NCI-H2081 treated with DMSO at 0.1 percent for 48 hours (cell line): ENCODE data around the gene VSTM5.
"Not testable (repeated sequence)": the region's sequence is repeated elsewhere in the genome, so short reads cannot be mapped to it uniquely, and the experiment has no call there.

Experiments used
- DNase-seq: peaks from one replicate; lab custom pipeline; 2025; lab: John Stamatoyannopoulos, UW

The VSTM5 gene, protein sequence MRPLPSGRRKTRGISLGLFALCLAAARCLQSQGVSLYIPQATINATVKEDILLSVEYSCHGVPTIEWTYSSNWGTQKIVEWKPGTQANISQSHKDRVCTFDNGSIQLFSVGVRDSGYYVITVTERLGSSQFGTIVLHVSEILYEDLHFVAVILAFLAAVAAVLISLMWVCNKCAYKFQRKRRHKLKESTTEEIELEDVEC

GRCh38 chr11:93850594-93851018 is at the start of gene VSTM5:
TSS of gene VSTM5 (minus strand) at chr11:93850618. CDS start at chr11:93850502, 116 bp downstream.
- DNase-seq = no peak

DNA sequence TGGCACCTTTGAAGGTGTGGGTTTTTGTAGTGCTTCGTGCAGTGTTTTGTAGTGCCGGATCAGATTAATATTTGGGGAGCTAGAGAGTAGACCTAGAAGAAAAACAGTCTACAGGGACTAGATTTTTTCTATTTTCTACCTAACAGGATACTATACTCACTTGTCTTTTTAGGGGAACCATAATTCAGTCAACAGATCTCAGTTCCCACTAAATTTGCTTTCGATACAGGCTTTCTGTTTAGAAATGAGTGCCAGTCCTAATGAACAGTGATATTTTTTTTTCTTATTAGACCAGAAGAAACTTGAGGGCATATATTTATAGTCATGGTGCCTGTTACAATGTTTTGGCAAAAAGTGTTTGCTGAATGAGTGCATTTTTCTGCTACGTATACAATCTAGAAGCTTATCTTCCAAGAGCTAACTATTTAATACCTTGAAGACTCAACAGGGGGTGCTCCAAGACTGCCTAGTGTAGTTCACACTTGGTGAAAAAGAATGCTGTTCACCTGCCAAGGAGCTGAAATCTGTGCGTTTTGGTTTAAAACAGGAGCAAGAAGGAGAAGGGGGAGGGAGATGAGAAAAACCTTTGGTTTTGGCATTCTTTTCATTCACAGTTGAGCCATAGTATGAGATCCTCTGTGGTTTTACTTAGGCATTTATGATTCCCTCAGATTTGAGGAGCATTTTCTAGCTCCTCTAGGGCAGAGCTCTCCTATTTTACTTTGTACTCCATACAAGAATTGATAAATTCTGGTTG is 44.9 kb upstream of the VSTM5 start:
- no peak for DNase-seq

DNA sequence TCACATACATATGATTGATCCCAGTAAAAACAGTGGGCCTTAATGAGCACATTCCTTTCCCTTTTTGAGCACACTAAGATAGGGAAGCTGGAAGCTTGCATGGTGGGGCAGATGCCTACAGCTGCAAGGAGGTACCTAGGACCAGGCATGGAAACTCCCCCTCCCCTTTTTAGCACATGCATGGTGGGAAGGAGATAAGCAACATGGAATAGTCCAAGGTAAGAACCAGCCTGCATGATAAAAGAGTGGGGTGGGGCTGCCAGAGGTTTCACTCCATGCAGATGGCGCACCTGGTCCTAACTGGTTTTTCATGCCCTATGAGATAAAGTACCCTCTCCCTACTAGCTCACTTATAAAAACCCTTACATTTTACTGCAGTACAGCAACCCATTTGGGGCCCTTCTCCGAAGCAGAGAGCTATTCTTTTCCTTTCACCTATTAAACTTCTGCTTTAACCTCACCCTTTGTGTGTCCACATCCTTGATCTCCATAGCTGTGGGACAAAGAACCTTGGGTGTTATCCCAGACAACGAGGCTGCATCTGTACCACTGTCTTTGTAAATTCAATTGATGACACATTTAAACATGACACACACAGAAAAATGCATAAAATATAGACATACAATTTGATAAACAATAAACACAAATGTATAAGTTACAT is 40.1 kb upstream of the VSTM5 start:
- DNase-seq = no peak

- no peak for DNase-seq
Observed at GRCh38 chr11:93887111-93887510, 36.7 kb upstream of the VSTM5 start.

GRCh38 chr11:93879114-93879513 is 28.7 kb upstream of the VSTM5 start:
- DNase-seq = not testable (repeated sequence)

- DNase-seq = no peak
Observed at GRCh38 chr11:93875637-93876036, 25.2 kb upstream of the VSTM5 start.

DNA sequence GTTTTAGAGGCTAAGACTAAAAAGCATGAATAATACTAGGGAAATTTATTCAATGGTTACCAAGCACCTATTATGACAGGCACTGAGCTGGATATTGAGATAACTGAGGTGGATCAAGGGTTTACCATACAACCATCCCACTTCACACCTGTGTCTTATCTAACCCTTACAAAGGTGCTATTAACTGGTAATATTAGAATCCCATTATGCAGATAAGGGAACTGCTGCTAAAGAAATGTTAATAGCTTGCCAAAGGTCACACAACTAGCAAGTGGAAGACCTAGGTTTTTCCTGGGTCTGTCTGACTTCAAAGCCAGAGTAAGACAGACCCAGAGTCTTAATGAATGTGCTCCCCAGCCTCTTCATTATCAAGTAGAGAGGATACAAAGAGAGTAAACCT is 21.1 kb upstream of the VSTM5 start:
- DNase-seq = no peak

DNA sequence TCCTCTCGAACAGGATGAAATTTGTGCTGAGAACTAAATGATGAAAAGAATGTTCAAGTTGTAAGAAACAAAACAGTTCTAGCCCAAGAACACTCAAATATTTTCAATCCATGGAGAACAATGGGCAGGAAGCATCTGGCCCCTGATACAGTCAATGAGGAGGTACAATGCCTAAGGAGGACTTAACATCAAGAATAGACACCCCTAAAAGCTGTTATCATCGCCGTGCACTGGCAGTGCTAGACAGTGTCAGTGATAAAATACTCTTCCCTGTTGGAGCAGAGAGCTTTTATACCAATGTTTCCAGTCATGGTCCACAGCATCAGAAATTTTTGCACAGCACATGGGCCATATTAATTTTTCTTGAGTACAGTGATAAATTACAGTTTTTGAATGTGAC is 20.2 kb upstream of the VSTM5 start:
- no peak for DNase-seq

DNA sequence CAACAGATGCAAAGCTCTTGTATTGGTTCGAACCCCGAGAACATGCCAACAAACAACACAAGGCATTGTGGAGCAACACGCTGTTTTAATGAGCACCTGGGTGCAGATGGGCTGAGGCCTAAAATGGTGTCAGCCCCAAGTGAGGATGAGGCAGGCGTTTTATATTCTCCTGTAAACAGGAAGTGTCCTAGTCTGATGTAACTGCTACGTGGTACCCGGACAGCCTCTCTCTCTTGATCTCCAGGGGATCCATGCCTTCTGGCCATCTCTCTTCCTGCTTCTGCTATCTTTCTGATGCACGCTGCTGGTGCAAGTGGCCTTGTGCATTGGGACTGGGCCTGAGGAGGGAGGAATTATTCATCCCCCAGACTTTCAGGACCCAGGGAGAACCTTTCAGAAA is 19.4 kb upstream of the VSTM5 start:
- no peak for DNase-seq

- not testable (repeated sequence) for DNase-seq
Observed at GRCh38 chr11:93868404-93868803, 18.0 kb upstream of the VSTM5 start.

- DNase-seq = no peak
Observed at GRCh38 chr11:93861808-93862207, 11.4 kb upstream of the VSTM5 start.

DNA sequence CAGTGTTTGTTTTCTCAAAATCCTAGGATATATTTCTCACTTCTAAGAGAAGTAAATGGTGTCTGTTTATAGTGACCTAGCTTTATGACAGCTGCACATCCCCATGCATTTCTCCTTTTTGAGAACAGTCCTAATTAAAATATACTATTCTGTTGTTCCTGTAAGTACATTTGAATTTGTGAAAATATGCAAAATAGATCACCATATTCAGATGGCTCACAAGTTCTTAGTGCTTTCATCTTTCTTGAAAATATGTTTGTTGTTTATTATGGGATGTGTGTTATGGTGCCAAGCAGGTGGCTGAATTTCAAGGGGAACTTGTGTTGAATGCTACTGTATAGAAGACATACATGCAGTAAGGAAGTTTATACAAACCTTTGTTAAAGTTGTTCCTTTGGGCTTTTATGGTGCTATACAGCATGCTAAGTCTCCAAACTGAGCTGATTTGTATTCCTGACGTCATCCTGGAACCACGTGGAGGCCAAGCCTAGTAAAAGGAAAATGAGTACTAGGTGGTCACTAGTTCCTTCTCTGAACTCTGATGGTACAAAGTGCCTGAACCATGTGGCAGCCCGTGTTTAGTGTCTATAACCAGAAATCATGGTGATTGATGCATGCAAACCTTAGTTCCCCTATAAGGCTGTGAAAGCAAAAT is 7.8 kb upstream of the VSTM5 start:
- no peak for DNase-seq

GRCh38 chr11:93857413-93858120 is 7.1 kb upstream of the VSTM5 start:
- no peak for DNase-seq

DNA sequence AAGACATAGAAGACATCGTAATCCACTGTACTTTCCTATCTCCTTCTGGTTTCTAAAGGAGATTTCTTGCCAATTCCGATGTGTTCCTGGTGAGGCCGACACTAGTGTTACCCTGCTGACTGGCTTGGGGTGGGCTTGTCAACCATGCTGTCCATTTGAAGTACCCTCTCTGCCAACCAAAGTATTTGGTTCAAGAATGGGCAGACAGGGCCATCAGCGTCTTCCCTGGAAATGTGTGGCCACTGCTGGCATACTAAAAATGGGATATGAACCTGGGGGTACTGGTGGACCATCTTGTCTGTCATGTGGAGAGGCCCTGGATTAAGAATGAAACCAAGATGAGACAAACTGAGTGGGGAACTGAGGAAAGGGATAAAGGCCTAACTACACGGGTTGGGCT is 1.8 kb upstream of the VSTM5 start:
- DNase-seq = no peak

- no peak for DNase-seq
Observed at GRCh38 chr11:93849751-93850593, 446 bp downstream of the VSTM5 start.

DNA sequence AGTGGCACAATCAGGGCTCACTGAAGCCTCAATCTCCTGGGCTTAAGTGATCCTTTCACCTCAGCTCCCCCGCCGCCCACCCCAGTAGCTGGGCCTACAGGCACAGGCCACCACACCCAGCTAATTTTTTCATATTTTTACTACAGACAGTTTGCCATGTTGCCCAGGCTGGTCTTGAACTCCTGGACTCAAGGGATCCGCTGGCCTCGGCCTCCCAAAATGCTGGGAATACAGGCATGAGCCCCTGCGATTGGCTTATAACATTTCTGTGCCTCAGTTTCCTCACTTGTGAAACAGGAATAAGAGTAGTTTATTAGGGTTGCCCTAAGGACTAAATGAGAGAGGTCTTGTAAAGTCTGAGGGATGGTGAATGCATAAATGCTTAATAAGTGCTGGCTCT is 1.2 kb downstream of the VSTM5 start:
- DNase-seq = no peak

DNA sequence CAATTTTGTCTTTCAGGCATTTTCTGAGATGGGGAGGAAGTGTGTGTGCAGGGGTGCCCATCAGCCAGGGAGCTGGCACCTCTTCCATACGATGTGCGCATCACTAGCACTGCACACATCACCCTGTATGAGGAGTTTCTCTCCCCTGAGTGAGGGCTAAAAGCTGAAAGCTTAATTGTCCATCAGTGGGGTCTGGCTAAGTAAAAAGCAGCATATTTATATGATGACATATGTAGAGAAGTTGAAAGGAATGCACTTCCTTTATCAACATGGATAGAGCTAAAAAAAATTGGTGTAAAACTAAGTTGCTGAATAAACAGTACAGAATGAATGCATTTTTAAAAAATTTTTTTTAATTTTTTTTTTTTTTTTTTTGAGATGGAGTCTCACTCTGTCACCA is 4.0 kb downstream of the VSTM5 start:
- DNase-seq = no peak

- no peak for DNase-seq
Observed at GRCh38 chr11:93845181-93846092, 5.0 kb downstream of the VSTM5 start.

DNA sequence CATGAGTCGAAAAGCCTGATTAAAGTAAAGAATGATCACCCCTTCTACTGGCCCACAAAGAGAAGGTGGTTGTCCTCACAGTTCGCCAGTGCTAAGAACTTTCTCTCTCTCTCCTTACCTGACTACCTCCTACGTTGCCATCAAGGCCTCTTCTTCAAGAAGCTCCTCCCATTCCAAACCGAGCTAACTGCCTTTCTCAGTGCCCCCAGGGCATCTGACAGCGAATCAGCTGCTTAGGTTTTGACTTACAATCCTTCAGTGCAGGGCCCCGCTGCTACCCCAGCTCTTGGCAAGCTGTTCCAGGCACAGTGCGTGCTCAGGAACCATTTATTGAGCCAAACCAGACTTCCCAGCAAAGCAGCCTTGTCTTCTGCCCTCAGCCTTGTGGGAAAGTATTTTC is 5.8 kb downstream of the VSTM5 start:
- DNase-seq = no peak

DNA sequence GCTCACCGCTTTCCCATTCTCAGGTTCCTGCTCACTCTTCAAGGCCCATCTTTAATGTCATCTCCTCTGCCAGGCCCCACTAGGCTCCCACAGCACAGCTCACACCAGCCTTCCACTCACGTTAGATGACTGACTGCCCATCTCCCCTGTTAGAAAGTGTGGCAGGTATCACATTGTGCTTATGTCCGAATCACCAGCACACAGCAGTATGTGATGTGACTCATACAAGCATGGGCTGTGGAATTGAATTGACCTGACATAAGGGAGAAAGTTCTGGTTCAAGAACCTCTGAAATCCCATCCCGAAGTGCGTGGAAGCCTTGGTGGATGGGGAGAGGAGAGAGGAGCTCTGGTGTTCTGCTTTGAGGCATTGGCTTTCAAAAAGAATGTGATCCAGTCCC is 6.5 kb downstream of the VSTM5 start:
- no peak for DNase-seq
